K562 (cell line): ENCODE results near the gene PYGO2. TPM values are rescaled to one million over a fixed set of nuclear protein-coding genes. Genes with fewer than 3 reads are reported as not detected.

ENCODE experiments used
- BRD9 ChIP-seq: fragments of 450-650 bp; IDR thresholded peaks from 2 replicates; pipeline ENCODE4 v1.6.1; 2018; ENCODE audit warnings: low read depth; ENCODE audit not compliant: partially characterized antibody
- CGGBP1 ChIP-seq: fragments of 250-450 bp; sonication (Bioruptor Pico); IDR thresholded peaks from 2 replicates; pipeline ENCODE4 v1.9.0; 2021; ENCODE audit warnings: mild to moderate bottlenecking
- CXXC5 ChIP-seq: fragments of 250-450 bp; sonication (Bioruptor Pico); IDR thresholded peaks from 2 replicates; pipeline ENCODE4 v1.8.0; 2022; ENCODE audit warnings: inconsistent platforms, mild to moderate bottlenecking, moderate library complexity
- DPF2 ChIP-seq: fragments of 450-650 bp; IDR thresholded peaks from 2 replicates; pipeline ENCODE4 v1.6.1; 2016
- FOXK2 ChIP-seq, 2 experiments: fragments of 450-650 bp; IDR thresholded peaks in 1 of 2; conservative IDR thresholded peaks in 1 of 2; 2 replicates each; pipeline ENCODE4 v1.6.1; 2016; ENCODE audit warnings: low read depth in 2 of 2, mild to moderate bottlenecking in 1 of 2
- FOXO4 ChIP-seq: fragments of 450-650 bp; formaldehyde crosslinking; IDR thresholded peaks from 2 replicates; pipeline ENCODE4 v1.4.0; 2020; ENCODE audit warnings: mild to moderate bottlenecking, moderate library complexity
- FOXP1 ChIP-seq: sonication (generic); formaldehyde crosslinking; IDR thresholded peaks from 2 replicates; pipeline ENCODE4 v1.8.0; 2022; ENCODE audit warnings: mild to moderate bottlenecking, missing genetic modification reagents
- GATA2 ChIP-seq: sonication (generic); formaldehyde crosslinking; IDR thresholded peaks from 2 replicates; pipeline ENCODE4 v1.4.0; 2020; ENCODE audit warnings: mild to moderate bottlenecking, missing genetic modification reagents
- HNRNPK ChIP-seq: fragments of 200-400 bp; formaldehyde crosslinking; IDR thresholded peaks from one replicate; pipeline ENCODE4 v1.6.1; 2018; ENCODE audit warnings: mild to moderate bottlenecking, low read depth, low read length; ENCODE audit not compliant: poor library complexity, severe bottlenecking
- KLF1 ChIP-seq: fragments of 450-650 bp; IDR thresholded peaks from 2 replicates; pipeline ENCODE4 v1.6.1; 2016; ENCODE audit warnings: missing genetic modification characterization, missing compliant biosample characterization
- LCOR ChIP-seq: sonication (generic); formaldehyde crosslinking; IDR thresholded peaks from 2 replicates; pipeline ENCODE4 v1.8.0; 2022; ENCODE audit warnings: mild to moderate bottlenecking, missing genetic modification reagents
- NKRF ChIP-seq: fragments of 450-650 bp; IDR thresholded peaks from 2 replicates; pipeline ENCODE4 v1.6.1; 2016; ENCODE audit warnings: borderline replicate concordance
- NR2F6 ChIP-seq: fragments of 450-650 bp; formaldehyde crosslinking; IDR thresholded peaks from 2 replicates; pipeline ENCODE4 v1.4.0; 2020; ENCODE audit warnings: mild to moderate bottlenecking
- POLR2B ChIP-seq: fragments of 450-650 bp; IDR thresholded peaks from 2 replicates; pipeline ENCODE4 v1.6.1; 2018; ENCODE audit warnings: low read depth; ENCODE audit not compliant: partially characterized antibody
- SAP30 ChIP-seq: fragments of 200-600 bp; sonication (generic); IDR thresholded peaks from 2 replicates; pipeline ENCODE4 v1.6.1; 2012; ENCODE audit warnings: borderline replicate concordance, low read depth, mild to moderate bottlenecking, moderate library complexity, low read length, control low read depth, inconsistent platforms; ENCODE audit not compliant: insufficient read depth, poor library complexity, severe bottlenecking
- SMAD4 ChIP-seq: fragments of 250-450 bp; sonication (Bioruptor Pico); conservative IDR thresholded peaks from 2 replicates; pipeline ENCODE4 v1.8.0; 2021; ENCODE audit warnings: inconsistent platforms, mild to moderate bottlenecking, moderate library complexity
- TAF7 ChIP-seq: fragments of 450-650 bp; IDR thresholded peaks from 2 replicates; pipeline ENCODE4 v1.6.1; 2016; ENCODE audit warnings: missing genetic modification characterization, missing compliant biosample characterization
- TRIM28 ChIP-seq: fragments of 450-650 bp; IDR thresholded peaks from 2 replicates; pipeline ENCODE4 v1.6.1; 2017
- U2AF1 ChIP-seq: fragments of 200-400 bp; formaldehyde crosslinking; optimal IDR thresholded peaks from 2 replicates; pipeline ENCODE3; 2017; ENCODE audit warnings: mild to moderate bottlenecking, low read depth, low read length, moderate library complexity
- ZBTB49 ChIP-seq: sonication (generic); formaldehyde crosslinking; IDR thresholded peaks from 2 replicates; pipeline ENCODE4 v1.8.0; 2022; ENCODE audit warnings: missing genetic modification reagents, mild to moderate bottlenecking, borderline replicate concordance
- ZNF197 ChIP-seq: fragments of 200-800 bp; sonication (Bioruptor generic); IDR thresholded peaks from 2 replicates; pipeline ENCODE4 v1.6.1; 2016; ENCODE audit warnings: low read depth, missing genetic modification characterization, missing compliant biosample characterization
- ZNF212 ChIP-seq: fragments of 450-650 bp; formaldehyde crosslinking; IDR thresholded peaks from 2 replicates; pipeline ENCODE4 v1.4.0; 2020; ENCODE audit warnings: mild to moderate bottlenecking
- polyA plus RNA-seq, 8 experiments: library from polyadenylated mRNA; depleted of rRNA in 4 of 8; stranded (reverse) in 5 of 8; unstranded in 3 of 8; fragments of >200 nt; fragmentation: Nextera tagmentation in 2 of 8; fragmentation: Illumina TruSeq in 1 of 8; extraction: Ambion mirVana in 2 of 8; extraction: Trizol in 1 of 8; gene quantifications; 2 replicates each; pipeline versions ENCODE4 v1.2.1 to v1.2.3, GENCODE V29; 2011 to 2014; ENCODE audit warnings: inconsistent platforms in 1 of 8, missing spikeins in 1 of 8
- total RNA-seq, 7 experiments: library from RNA; depleted of rRNA in 6 of 7; stranded (reverse); fragments of >200 nt in 6 of 7; fragmentation: Illumina TruSeq in 2 of 7; extraction: Trizol in 2 of 7; gene quantifications; 2 replicates each; pipeline versions ENCODE4 v1.2.1 to v1.2.3, GENCODE V29; 2011 to 2021; ENCODE audit warnings: low replicate concordance in 1 of 7

The PYGO2 gene
- total and polyA plus RNA-seq, 9 of the 15 experiments (the other 6 are each of a cell fraction or from before 2014, with no cell fraction given), result 8.3 to 36.2 (median 18.2) TPM

GRCh38 chr1:154974808-154975408, 13.3 kb upstream of the PYGO2 start (continued):
- TF ChIP-seq GATA2 (CRISPR knock-in tag) (no peak), FOXP1 (CRISPR knock-in tag) (0 out of 2 replicates have a peak, but pooled peaks have one; percentile 7), TRIM28 (no peak), CXXC5 (CRISPR knock-in tag) (no peak), NKRF (peak; percentile 20), DPF2 (no peak; the same call in 1 of the 2 replicates), SMAD4 (no peak), BRD9 (peak; percentile 41), ZNF197 (no peak), TAF7 (tag) (peak; percentile 65), CGGBP1 (CRISPR knock-in tag) (peak; percentile 88; the same call in 1 of the 2 replicates), ZBTB49 (CRISPR knock-in tag) (peak; percentile 75; the same call in 1 of the 2 replicates), KLF1 (0 out of 2 replicates have a peak, but pooled peaks have one; percentile 42), ZNF212 (CRISPR knock-in tag) (no peak), NR2F6 (no peak), U2AF1 (no peak), POLR2B (peak; percentile 97), HNRNPK (no peak), FOXK2 (conservative IDR thresholded peaks at IDR 0.05 in 1 of 2, IDR thresholded peaks at IDR 0.05 in 1 of 2; ENCODE audit: low read depth in 2 of 2) (peak in 1 of 2 experiments; percentile 63; a peak in 2 of 4 replicates), SAP30 (peak; percentile 60), LCOR (peak; percentile 83), FOXO4 (CRISPR knock-in tag) (no peak)
